Astrocyte (in vitro differentiated cells and primary cell): Measurements from ENCODE around the gene EXOC6B. TPM values are rescaled to one million over a fixed set of nuclear protein-coding genes. Genes with fewer than 3 reads are reported as not detected.
"Not testable (repeated sequence)": the region's sequence is repeated elsewhere in the genome, so short reads cannot be mapped to it uniquely, and the experiment has no call there.

Experiments
- DNase-seq: peaks from one replicate; pipeline ENCODE4 v3.0.0-alpha.2; 2010; ENCODE audit warnings: low read depth
- FAIRE-seq: peaks from 2 replicates; lab custom pipeline; 2011; peaks lifted over from hg19 to GRCh38; lab: Jason Lieb, UNC
- H2AFZ ChIP-seq: 2 replicates; pipeline ENCODE4 v1.6.0; 2012; ENCODE audit warnings: low read depth, low read length, inconsistent platforms
- H3K27ac ChIP-seq: 2 replicates; pipeline ENCODE4 v1.5.1; 2011; ENCODE audit warnings: low read depth, low read length, inconsistent platforms
- H3K27me3 ChIP-seq: 2 replicates; pipeline ENCODE4 v1.6.0; 2011; ENCODE audit warnings: low read length, inconsistent platforms; ENCODE audit not compliant: insufficient read depth
- H3K36me3 ChIP-seq: 2 replicates; pipeline ENCODE4 v1.5.1; 2011; ENCODE audit warnings: low read length, inconsistent platforms; ENCODE audit not compliant: insufficient read depth
- H3K4me1 ChIP-seq: 2 replicates; pipeline ENCODE4 v1.5.1; 2011; ENCODE audit warnings: low read length, inconsistent platforms; ENCODE audit not compliant: insufficient read depth
- H3K4me2 ChIP-seq: 2 replicates; pipeline ENCODE4 v1.6.0; 2012; ENCODE audit warnings: low read length, inconsistent platforms
- H3K4me3 ChIP-seq: 2 replicates; pipeline ENCODE4 v1.5.1; 2011; ENCODE audit warnings: low read depth, mild to moderate bottlenecking, low read length, inconsistent platforms; ENCODE audit not compliant: insufficient read depth
- H3K79me2 ChIP-seq: 2 replicates; pipeline ENCODE4 v1.6.0; 2012; ENCODE audit warnings: mild to moderate bottlenecking, low read length, inconsistent platforms; ENCODE audit not compliant: insufficient read depth
- H3K9ac ChIP-seq: 2 replicates; pipeline ENCODE4 v1.6.0; 2012; ENCODE audit warnings: mild to moderate bottlenecking, low read length, inconsistent platforms
- H3K9me3 ChIP-seq: 2 replicates; pipeline ENCODE4 v1.5.1; 2012; ENCODE audit warnings: low read depth, mild to moderate bottlenecking, low read length, inconsistent platforms; ENCODE audit not compliant: insufficient read depth
- H4K20me1 ChIP-seq: 2 replicates; pipeline ENCODE4 v1.6.0; 2012; ENCODE audit warnings: low read length, inconsistent platforms; ENCODE audit not compliant: insufficient read depth
- H3K27ac Mint-ChIP-seq: one replicate; pipeline ENCODE4 v1.8.0; 2021; ENCODE audit warnings: mild to moderate bottlenecking, mixed read lengths; ENCODE audit not compliant: unreplicated experiment
- H3K27me3 Mint-ChIP-seq: one replicate; pipeline ENCODE4 v1.8.0; 2021; ENCODE audit warnings: low read depth, mixed read lengths; ENCODE audit not compliant: unreplicated experiment
- H3K36me3 Mint-ChIP-seq: one replicate; pipeline ENCODE4 v1.8.0; 2021; ENCODE audit warnings: low read depth, mixed read lengths; ENCODE audit not compliant: unreplicated experiment
- H3K4me1 Mint-ChIP-seq: one replicate; pipeline ENCODE4 v1.8.0; 2021; ENCODE audit warnings: low read depth, mixed read lengths; ENCODE audit not compliant: unreplicated experiment
- H3K4me3 Mint-ChIP-seq: one replicate; pipeline ENCODE4 v1.8.0; 2021; ENCODE audit warnings: mild to moderate bottlenecking, moderate library complexity, mixed read lengths; ENCODE audit not compliant: unreplicated experiment
- H3K9me3 Mint-ChIP-seq: one replicate; pipeline ENCODE4 v1.8.0; 2021; ENCODE audit warnings: mild to moderate bottlenecking, mixed read lengths; ENCODE audit not compliant: unreplicated experiment
- CTCF ChIP-seq: IDR thresholded peaks from 2 replicates; pipeline ENCODE4 v1.5.1; 2011; ENCODE audit warnings: low read depth, mild to moderate bottlenecking, inconsistent platforms, low read length, moderate library complexity; ENCODE audit not compliant: insufficient read depth
- EZH2 ChIP-seq: IDR thresholded peaks from 2 replicates; pipeline ENCODE4 v1.6.1; 2012; ENCODE audit warnings: mild to moderate bottlenecking, low read length, inconsistent platforms; ENCODE audit not compliant: insufficient read depth
- total RNA-seq: library from RNA; stranded (reverse); gene quantifications from 2 replicates; pipeline ENCODE4 v1.2.1, GENCODE V29; 2021

EXOC6B gene
- total RNA-seq, 1 donor from 2014 or later = 31.8 TPM

GRCh38 chr2:72554910-72555309, 270.9 kb downstream of the EXOC6B start:
- not testable (repeated sequence) for H3K36me3 ChIP-seq, H2AFZ ChIP-seq, H3K4me1 ChIP-seq, H3K9me3 ChIP-seq, H3K27me3 Mint-ChIP-seq, H3K4me1 Mint-ChIP-seq, H3K4me2 ChIP-seq, H3K4me3 Mint-ChIP-seq, H3K27me3 ChIP-seq, H3K27ac Mint-ChIP-seq, H3K4me3 ChIP-seq, H3K9me3 Mint-ChIP-seq, DNase-seq, FAIRE-seq, H3K79me2 ChIP-seq, H3K9ac ChIP-seq, H3K36me3 Mint-ChIP-seq, H3K27ac ChIP-seq, H4K20me1 ChIP-seq

- H3K27me3 Mint-ChIP-seq = no peaks in the 10 kb centered on the region
- H3K9me3 Mint-ChIP-seq = peaks cover 1% of the 10 kb centered on the region
- peaks cover 10% of the 10 kb centered on the region for H3K36me3 Mint-ChIP-seq
- no peak for TF ChIP-seq CTCF
- no peak for TF ChIP-seq EZH2
- no peaks in the 10 kb centered on the region for H3K4me1 Mint-ChIP-seq
- DNase-seq (no peak), FAIRE-seq (no peak)
- Histone ChIP-seq H3K4me2 (no peak overlapping the region), H3K79me2 (no peaks in the 10 kb centered on the region), H3K9me3 (no peaks in the 10 kb centered on the region), H2AFZ (no peak overlapping the region), H3K4me3 (no peak overlapping the region), H4K20me1 (no peaks in the 10 kb centered on the region), H3K27me3 (no peaks in the 10 kb centered on the region), H3K4me1 (no peaks in the 10 kb centered on the region), H3K27ac (no peak overlapping the region), H3K9ac (no peak overlapping the region), H3K36me3 (no peaks in the 10 kb centered on the region)
- no peak overlapping the region for H3K27ac Mint-ChIP-seq
- no peak overlapping the region for H3K4me3 Mint-ChIP-seq
Measured at GRCh38 chr2:72554381-72554780, 271.5 kb downstream of the EXOC6B start.

GRCh38 chr2:72548081-72548764, 277.6 kb downstream of the EXOC6B start:
- no peaks in the 10 kb centered on the region for H3K9me3 ChIP-seq
- no peak overlapping the region for H3K27ac ChIP-seq
- H3K36me3 ChIP-seq = no peaks in the 10 kb centered on the region
- no peaks in the 10 kb centered on the region for H3K27me3 ChIP-seq
- Mint-ChIP-seq H3K27me3 (no peaks in the 10 kb centered on the region), H3K4me1 (no peaks in the 10 kb centered on the region), H3K4me3 (no peak overlapping the region), H3K9me3 (no peaks in the 10 kb centered on the region), H3K27ac (no peak overlapping the region), H3K36me3 (no peaks in the 10 kb centered on the region)
- DNase-seq (no peak), FAIRE-seq (no peak)
- TF ChIP-seq EZH2 (no peak), CTCF (no peak)
- no peaks in the 10 kb centered on the region for H3K79me2 ChIP-seq
- no peak overlapping the region for H3K4me2 ChIP-seq
- H3K9ac ChIP-seq = no peak overlapping the region
- no peak overlapping the region for H3K4me3 ChIP-seq
- H2AFZ ChIP-seq = no peak overlapping the region
- H4K20me1 ChIP-seq = no peaks in the 10 kb centered on the region
- H3K4me1 ChIP-seq = no peaks in the 10 kb centered on the region
